Dedifferentiated amniotic fluid mesenchymal stem cell (primary cell): ENCODE measurements around the gene AGBL5.

Experiments
- DNase-seq: peaks from one replicate; pipeline ENCODE4 v3.0.0-alpha.2; 2016; ENCODE audit errors: extremely low spot score

The AGBL5 gene

DNA sequence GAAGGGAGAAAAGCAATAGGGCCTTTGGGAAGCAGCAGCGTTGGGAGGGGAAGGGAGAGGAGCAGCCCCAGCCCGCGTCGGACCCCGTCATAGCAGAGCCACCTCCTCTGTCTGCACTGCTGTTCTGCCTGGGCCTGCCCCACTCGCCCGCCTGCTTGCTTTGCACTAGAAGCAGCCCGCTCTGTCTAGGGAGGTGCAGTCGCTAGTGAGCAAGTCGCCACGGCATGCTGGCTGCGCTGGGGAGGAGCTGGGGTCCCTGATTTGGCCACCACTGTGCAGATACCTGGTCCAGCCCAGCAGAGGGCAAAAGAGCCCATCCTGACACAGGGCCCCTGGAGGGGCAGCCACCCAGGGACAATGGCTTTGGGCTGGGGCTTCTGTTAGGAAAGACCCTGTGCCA lies 26.7 kb upstream of the AGBL5 start:
- DNase-seq = no peak

DNA sequence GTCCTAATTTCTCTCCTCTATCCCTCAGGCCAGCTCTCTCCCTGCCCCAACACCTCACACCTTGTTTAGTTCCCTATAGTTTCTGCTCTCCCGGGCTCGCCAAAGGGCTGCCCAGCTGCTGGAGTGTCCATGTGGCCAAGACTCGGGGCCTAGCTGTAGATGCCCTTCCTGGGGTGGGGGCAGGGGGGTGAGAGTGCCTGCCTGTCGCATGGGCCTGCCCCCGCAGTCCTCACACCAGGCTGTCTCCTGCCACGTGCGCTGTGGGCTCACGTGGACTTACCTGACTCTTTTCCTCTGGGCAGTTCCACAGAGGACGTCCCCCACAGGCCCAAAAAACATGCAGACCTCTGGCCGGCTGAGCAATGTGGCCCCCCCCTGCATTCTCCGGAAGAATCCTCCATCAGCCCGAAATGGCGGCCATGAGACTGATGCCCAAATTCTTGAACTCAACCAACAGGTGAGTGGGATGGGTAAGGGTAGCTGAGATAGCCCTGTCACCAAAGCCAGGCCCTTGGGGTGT lies 26.1 kb upstream of the AGBL5 start:
- no peak for DNase-seq

DNA sequence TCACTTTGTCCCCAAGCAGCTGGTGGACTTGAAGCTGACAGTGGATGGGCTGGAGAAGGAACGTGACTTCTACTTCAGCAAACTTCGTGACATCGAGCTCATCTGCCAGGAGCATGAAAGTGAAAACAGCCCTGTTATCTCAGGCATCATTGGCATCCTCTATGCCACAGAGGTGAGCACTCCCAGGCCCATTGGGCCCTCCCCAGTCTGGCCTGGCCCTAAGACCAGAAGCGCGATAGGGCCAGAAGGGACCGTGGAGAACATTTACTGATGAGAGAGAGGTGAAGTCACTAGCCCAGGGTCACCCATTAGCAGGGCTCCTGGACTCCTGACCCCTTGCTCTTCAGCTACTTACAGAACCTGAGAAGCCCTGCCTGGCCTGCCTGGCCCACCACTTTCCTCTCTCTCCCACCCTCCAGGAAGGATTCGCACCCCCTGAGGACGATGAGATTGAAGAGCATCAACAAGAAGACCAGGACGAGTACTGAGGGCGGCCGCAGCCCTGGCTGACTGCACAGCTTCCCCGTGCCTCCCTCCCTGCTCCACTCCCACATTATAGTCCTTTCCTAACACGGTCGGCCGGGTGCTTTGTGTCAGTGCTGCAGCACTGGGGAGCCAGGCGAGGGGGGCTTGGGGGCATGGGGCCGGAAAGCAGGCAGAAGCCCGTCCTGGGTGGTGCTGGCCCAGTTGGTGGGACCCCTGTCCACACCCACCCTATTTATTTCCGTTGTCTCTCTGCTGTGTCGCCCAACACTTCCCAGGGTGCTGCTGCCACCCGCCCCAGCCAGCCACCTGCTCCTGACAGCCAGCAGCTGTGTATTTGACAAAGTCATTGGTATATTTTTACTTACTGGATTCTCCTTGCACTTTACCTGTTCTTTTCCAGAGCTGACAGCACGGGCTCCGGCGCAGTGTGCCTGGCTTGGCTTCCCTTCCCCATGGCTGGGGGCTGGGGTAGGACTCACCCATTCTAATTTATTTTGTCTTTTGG lies 25.3 kb upstream of the AGBL5 start:
- no peak for DNase-seq

DNA sequence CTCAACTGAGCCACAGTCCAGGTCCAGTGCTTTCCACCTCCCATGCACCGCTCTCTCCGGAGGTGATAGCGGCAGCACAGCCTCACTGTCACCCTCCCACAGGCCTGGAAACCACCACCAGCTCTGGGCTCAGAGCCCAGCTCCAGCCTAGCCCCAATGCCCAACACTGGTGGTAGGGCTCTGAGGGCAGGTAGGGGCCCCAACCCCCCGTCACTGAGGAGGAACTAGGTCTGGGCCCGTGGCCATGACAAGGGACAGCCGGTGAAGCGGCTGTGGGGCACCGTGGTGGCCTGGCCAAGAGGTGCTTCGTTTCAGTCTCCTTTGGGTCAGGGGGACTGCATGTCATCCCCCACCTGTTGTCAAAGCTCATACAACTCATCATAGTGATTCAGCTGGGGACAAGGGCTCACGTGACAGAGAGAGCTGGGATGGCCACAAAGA lies 24.2 kb upstream of the AGBL5 start:
- DNase-seq = no peak

DNA sequence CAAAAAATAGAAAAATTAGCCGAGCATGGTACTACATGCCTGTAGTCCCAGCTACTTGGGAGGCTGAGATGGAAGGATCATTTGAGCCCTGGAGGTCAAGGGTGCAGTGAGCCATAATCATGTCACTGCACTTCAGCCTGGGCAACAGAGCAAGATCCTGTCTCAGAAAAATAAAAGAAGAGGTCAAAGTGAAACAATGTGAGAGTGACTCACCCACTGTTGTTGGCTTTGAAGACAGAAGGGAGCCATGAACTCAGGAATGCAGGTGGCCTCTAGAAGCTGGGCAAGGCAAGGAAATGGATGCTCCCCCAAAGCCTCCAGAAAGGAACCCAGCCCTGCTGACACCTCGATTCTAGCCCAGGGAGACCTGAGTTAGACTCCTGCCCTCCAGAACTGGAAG lies 22.4 kb upstream of the AGBL5 start:
- DNase-seq = no peak

DNA sequence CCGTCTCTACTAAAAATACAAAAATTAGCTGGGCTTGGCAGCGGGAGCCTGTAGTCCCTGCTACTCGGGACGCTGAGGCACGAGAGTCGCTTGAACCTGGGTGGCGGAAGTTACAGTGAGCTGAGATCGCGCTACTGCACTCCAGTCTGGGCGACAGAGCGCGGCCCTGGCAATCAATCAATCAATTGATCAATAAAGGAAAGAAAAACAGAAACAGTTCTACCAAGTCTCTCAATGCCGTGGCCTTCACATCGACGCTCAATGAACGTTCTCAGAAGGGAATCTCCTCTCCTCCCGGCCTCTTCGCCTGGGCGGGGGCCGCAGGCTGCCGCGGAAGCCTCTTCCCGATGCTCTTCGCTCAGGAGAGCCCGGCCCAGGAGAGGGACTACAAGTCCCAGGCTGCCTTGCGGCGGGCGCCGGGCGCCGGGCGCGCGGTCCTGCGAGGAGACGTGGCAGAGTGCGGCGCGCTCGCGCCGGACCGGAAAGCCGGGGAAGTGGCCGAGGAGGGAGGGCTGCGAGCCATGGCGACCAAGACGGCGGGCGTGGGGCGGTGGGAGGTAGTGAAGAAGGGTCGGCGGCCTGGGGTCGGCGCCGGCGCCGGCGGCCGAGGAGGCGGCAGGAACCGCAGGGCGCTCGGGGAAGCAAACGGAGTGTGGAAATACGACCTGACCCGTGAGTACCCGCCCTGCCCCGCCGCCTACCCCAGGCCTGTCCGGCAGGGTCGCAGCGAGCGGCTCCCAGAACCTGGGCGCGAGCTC lies 18.8 kb upstream of the AGBL5 start, which contains the start of gene TMEM214:
Gene TMEM214, plus strand, starts transcription at position 471 of the 758 bp plus-strand sequence. Its CDS starts 51 bp downstream, at position 522.
- peak; percentile 78 for DNase-seq

DNA sequence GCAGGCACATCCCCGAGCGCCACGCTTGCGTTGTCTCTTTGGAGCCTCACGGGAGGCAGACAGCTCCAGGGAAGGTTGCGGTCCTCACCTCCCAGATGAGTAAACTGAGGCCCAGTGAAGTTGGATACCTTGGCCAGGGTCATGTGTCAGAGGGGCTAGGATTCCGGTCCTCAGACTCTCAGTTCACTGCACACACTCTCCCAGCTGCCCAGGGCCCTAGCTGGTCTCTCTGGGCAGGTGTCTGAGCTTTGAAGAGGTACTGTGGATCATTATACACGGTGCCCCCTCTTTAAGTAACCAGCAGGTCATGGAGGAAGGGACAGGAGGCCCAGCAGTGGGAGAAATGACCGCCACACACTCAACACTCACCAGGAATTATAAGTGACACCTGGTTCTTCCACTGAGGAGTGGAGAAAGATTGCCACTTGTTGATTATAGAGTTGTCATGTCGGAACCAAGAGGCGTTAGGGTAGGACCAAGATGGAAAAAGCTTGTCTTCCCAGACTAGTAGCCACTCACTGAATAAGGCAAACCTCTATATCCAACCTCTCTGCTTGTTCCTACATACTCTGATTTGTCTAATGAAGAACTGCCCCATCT lies 18.1 kb upstream of the AGBL5 start:
- DNase-seq = no peak

DNA sequence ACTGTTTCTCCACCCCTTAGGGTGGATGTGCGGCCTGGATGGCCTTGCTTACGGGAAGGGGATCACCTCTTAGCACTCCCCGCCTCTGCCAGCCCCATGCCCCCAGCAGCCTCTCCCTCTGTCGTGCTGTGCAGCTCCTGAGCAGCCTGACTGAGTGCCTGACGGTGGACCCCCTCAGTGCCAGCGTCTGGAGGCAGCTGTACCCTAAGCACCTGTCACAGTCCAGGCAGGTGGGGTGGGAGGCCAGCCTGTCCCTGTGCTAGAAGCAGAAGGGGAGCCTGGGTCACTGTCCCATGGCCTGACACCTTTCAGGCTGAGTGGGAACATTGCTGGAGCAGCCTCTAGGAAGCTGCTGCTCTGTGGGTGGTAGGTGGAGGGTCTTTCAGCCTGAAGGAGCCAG lies 13.5 kb upstream of the AGBL5 start:
- DNase-seq = no peak

DNA sequence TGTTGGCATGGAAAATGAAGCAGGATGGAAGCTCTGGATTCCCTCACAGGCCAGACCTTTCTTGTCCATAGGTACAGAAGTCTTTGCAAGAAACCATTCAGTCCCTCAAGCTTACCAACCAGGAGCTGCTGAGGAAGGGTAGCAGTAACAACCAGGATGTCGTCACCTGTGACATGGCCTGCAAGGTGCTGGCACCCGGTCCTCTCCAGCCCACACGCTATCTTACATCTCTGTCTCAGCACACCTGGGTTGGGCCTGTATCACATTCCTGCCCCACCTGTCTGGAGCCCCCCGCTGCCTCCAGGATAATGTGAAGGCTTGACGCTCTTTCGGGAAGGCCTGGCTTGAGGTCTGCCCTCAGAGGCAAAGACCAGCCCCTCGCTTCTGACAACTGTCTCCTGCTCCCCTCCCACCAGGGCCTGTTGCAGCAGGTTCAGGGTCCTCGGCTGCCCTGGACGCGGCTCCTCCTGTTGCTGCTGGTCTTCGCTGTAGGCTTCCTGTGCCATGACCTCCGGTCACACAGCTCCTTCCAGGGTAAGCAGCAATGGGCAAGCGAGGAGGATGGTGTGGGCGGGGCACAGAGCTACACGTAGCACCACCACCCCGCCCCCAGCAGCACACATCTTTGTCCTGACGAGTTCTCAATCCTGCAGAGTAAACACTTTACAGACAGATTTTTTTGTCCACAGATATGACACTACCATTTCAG lies 12.7 kb upstream of the AGBL5 start:
- no peak for DNase-seq

DNA sequence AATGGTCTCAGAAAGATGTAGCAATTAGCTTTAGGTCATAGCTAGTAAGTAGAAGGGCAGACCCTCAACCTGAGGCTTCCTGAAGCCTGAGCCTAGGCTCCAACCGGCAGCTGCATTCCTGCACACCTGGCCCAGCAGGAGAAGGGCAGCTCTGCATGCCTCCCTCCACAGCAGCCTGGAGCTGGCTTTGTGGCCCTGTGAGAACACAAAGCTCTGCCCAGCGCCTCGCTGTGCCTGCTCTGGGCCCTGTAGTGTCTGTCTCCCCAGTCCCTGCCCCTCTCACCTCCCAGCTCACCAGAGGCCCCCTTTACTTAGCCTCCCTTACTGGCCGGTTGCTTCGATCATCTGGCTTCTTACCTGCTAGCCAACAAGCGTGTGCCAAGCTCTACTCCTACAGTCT lies 12.0 kb upstream of the AGBL5 start:
- no peak for DNase-seq

DNA sequence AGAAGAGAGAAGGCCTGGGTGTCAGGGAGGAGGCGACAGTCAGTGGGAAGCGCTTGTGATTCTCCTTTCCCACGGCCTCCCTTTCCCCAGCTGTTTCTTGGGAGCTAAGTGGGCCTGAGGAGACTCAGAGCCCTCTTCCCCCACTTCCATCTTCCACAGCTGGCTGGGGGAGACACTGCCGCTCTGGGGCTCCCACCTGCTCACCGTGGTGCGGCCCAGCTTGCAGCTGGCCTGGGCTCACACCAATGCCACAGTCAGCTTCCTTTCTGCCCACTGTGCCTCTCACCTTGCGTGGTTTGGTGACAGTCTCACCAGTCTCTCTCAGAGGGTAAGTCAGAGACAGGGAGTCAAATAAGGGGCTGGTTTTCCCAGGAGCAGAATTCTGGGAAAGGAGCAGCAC lies 11.6 kb upstream of the AGBL5 start:
- DNase-seq = no peak

DNA sequence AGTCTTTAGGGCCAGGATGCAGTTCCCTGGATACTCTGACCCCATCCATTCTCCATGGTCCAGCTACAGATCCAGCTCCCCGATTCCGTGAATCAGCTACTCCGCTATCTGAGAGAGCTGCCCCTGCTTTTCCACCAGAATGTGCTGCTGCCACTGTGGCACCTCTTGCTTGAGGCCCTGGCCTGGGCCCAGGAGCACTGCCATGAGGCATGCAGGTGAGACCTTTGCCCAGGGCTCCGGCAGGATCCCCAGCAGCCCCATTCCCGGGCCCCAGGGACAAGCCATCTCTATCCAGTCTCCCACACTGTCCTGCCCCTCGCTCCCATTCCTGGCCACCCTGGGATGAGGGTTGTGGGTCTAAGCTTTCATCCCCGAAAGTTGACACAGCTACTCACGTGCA lies 11.2 kb upstream of the AGBL5 start:
- DNase-seq = no peak

DNA sequence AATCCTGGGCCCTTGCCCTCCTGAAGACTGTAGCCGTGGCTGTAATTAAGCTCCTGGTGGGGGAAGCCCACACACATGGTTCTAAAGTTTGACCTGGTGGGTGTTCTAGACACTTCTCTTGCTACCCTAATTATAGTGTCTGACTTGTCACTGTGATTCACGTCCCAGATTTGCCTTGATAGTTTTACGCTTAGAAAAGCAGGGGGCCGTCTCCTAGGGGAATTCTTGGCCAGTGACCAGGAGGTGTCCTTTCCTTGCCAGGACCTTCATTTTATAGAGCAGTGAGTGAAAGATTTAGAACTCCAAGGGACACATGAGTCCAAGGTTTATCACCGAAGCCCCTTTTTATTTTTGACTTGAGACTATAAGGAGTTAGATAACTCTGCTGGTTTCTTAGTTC lies 9.7 kb upstream of the AGBL5 start:
- no peak for DNase-seq

DNA sequence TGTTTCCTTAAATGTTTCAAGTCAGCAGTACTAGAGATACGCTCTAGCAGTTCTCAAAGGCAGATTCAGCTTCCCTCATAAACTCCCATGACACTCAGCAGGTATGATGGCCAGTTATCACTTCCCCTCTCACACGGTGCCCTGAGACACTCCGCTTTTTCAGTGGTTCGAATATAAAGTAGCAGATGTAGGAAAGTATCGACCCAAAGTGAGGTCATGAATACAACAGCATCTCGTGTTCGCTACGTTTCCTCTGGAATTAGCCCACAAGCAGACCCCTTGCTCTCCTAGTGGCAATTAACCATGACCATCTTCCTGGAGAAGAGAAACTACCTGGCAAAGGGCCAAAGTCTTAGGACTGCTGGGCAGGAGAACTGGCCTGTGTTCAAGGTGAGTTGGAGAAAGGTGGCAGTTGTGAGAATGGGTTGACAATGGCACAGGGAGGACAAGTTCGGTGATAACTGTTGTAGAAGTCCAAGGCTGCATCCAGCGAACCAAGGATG lies 9.3 kb upstream of the AGBL5 start:
- no peak for DNase-seq

DNA sequence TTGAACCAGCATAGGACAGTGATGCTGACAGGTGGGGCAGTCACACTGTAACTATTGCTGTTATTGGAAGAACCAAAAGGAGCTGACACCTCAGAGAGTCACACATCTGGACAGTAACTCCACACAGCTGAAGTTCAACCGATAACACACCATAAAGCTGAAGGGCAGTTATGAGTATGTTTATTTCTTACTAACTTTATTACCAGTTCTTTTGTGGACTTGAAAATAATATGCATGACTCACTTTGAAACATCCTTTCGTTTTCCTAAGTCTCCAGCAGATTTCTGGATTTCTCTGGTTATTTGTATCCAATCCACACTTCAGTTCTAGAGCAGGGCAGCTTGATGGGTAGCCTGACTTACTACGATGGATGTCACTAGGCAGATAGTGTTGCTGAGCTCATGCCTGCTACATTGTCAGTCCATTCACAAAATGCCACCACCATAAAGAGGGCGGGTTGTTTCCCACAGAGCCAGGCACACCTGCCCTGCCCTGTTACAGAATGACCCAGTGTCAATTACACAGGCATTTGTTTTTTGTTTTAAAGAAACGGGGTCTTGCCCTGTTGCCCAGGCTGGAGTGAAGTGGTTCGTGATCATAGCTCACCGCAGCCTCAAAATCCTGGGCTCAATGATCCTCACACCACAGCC lies 8.4 kb upstream of the AGBL5 start:
- DNase-seq = no peak

DNA sequence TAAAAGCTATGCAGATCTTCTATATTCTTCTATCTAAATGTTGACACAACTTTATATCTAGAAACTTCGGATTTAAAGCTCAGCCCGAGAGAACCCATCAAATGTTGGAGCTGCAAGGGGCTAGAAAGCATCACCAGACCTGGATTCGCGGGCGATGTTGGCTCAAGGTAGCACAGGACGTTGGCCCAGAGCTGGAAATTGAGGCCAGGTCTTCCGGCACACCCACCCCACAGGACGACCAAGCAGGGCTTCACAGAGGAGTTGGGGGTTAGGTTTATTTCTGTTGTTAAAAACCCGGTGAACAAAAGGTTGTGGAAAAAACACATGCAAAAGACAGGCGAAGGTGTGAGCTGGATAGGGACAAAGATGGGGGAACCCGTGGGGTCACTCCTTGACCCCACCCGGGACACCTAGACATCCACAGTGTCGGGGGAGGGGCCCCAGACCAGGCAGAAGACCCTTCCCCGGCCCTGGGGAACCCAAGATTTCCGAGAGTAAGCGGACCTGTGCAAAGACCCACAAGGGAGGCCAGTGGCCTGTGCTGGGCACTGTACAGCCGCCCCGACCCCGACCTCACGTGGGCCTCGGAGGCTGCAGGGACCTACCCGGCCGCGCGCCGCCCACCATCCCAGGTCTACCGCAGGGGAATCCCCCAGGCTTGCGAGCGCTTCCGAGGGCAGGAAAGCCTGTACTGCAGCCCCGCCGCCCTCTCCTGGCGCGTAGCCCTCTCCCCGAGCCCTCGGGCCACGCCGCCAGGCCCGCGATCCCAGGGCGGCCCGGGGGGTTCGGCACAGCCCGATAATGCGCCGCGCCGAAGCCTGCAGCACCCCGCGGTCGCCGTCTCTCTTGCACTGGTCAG lies 1.8 kb upstream of the AGBL5 start:
- no peak for DNase-seq

DNA sequence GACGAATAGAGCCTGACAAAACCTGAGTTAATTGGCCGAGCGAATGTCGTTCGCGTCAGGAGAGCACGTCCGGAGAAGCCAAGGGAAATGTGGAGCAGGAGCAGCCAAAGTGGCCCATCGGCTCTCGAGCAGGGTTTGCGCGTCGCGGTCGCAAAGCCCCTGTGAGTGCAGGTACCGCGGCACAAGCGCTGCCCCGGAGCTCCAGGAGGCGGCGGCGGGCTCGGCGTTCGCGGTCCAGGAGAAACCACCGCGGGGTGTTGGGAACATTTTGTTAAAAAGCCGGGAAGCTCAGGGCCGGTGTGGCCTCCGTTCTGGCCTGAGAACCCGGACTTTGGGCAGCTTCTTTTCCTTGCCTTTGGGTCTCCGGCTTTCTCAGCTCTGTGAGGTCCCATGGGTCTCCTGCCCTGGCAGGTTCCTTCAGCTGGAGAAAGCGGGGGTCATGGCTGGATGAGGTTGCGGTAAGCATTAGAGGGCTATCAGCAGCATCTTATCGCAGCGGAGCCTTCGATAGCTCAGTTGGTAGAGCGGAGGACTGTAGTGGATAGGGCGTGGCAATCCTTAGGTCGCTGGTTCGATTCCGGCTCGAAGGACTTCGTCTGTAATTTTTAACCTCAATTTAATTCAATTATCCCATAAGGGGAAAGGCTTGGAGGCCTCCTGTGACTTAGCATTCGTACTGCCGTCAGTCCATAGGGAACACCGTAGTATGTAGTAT lies 1.0 kb upstream of the AGBL5 start:
- DNase-seq = peak; percentile 97

DNA sequence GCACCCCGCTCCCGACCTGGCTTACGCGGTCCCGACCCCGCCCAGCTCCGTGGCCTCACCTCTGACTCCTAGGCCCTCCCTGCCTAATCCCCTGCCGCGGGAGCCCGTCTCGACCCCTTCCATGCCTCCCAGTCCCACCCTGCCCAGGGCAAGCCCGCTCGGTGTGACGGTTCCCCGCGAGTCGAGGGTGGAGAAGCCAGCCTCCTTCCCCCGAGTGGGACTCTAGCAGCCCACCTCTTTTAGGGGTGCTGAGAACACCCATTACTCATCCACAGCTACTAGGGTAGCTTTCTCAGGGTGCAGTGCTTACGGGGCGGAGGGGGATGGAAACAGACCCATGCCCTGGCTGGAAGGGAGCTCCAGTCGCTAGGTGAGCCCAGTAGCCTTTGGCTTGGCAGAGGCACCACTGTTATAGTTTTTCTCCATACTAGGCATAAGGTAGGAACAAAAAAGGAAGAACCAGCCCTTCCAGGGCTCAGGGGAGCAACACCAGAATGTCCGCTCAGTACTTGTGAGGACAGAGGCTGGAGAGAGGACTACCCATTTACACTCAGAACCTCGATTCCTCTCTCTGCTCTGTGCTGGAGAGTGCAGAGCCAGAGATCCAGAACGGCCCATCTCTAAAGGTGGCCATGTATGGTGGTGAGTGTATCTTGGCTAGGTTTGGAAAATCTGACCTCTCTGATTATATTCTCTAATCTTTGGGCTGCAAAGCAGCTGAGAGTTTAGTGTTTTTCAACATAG lies 606 bp downstream of the AGBL5 start:
- no peak for DNase-seq
